Bronchial epithelial cell (primary cell): ENCODE results near the gene GNG2. TPM values are rescaled to one million over a fixed set of nuclear protein-coding genes. Genes with fewer than 3 reads are reported as not detected.
A peak's percentile ranks its signal among the peaks of the same experiment; 100 is the strongest.

Experiments used
- DNase-seq: peaks from one replicate; pipeline ENCODE4 v3.0.0-alpha.2; 2010; ENCODE audit warnings: low read depth
- FAIRE-seq: peaks from 2 replicates; lab custom pipeline; 2011; peaks lifted over from hg19 to GRCh38; lab: Jason Lieb, UNC
- H3K27me3 ChIP-seq: 2 replicates; pipeline ENCODE4 v1.5.1; 2011; ENCODE audit warnings: low read length; ENCODE audit not compliant: control insufficient read depth, insufficient read depth
- H3K36me3 ChIP-seq: 2 replicates; pipeline ENCODE4 v1.5.1; 2011; ENCODE audit warnings: low read length; ENCODE audit not compliant: control insufficient read depth, insufficient read depth
- H3K4me3 ChIP-seq: 2 replicates; pipeline ENCODE4 v1.5.1; 2011; ENCODE audit warnings: mild to moderate bottlenecking, low read depth, low read length, control low read depth
- CTCF ChIP-seq: IDR thresholded peaks from 2 replicates; pipeline ENCODE4 v1.5.1; 2011; ENCODE audit warnings: mild to moderate bottlenecking, moderate library complexity, low read length, control low read depth, inconsistent platforms; ENCODE audit not compliant: insufficient read depth, severe bottlenecking
- total RNA-seq: library from RNA; depleted of rRNA; stranded (reverse); fragments of >200 nt; gene quantifications from 2 replicates; pipeline ENCODE4 v1.2.1, GENCODE V29; 2014

The GNG2 gene
- total RNA-seq, 1 donor from 2014 or later = not detected

GRCh38 chr14:52006361-52006760 is 145.9 kb downstream of the GNG2 start:
- TF ChIP-seq CTCF = no peak
- DNase-seq (no peak), FAIRE-seq (no peak)
- H3K27me3 ChIP-seq = no peaks in the 10 kb centered on the region
- H3K36me3 ChIP-seq = peaks cover 6% of the 10 kb centered on the region
- H3K4me3 ChIP-seq = no peak overlapping the region

GRCh38 chr14:52007211-52007610 is 146.8 kb downstream of the GNG2 start:
- no peaks in the 10 kb centered on the region for H3K27me3 ChIP-seq
- H3K4me3 ChIP-seq = no peak overlapping the region
- TF ChIP-seq CTCF = no peak
- peaks cover 5% of the 10 kb centered on the region for H3K36me3 ChIP-seq
- no peak for DNase-seq
- FAIRE-seq = no peak

GRCh38 chr14:52007637-52008036 is 147.2 kb downstream of the GNG2 start:
- DNase-seq = no peak
- no peak overlapping the region for H3K4me3 ChIP-seq
- no peak for FAIRE-seq
- no peak for TF ChIP-seq CTCF
- no peaks in the 10 kb centered on the region for H3K27me3 ChIP-seq
- peaks cover 4% of the 10 kb centered on the region for H3K36me3 ChIP-seq

- H3K4me3 ChIP-seq = no peak overlapping the region
- peaks cover 4% of the 10 kb centered on the region for H3K36me3 ChIP-seq
- DNase-seq (no peak), FAIRE-seq (no peak)
- no peaks in the 10 kb centered on the region for H3K27me3 ChIP-seq
- no peak for TF ChIP-seq CTCF
Measured at GRCh38 chr14:52008136-52008535, 147.7 kb downstream of the GNG2 start.

- Histone ChIP-seq H3K36me3 (peaks cover 2% of the 10 kb centered on the region), H3K27me3 (no peaks in the 10 kb centered on the region), H3K4me3 (no peak overlapping the region)
- no peak for DNase-seq
- TF ChIP-seq CTCF = no peak
- FAIRE-seq = no peak
Measured at GRCh38 chr14:52010173-52010693, 149.8 kb downstream of the GNG2 start.

GRCh38 chr14:52011523-52011922 is 151.1 kb downstream of the GNG2 start:
- H3K4me3 ChIP-seq = no peak overlapping the region
- TF ChIP-seq CTCF = no peak
- DNase-seq (no peak), FAIRE-seq (peak; percentile 23)
- H3K36me3 ChIP-seq = no peaks in the 10 kb centered on the region
- no peaks in the 10 kb centered on the region for H3K27me3 ChIP-seq
